ENCODE data around the gene CTNNA2.

The CTNNA2 gene

DNA sequence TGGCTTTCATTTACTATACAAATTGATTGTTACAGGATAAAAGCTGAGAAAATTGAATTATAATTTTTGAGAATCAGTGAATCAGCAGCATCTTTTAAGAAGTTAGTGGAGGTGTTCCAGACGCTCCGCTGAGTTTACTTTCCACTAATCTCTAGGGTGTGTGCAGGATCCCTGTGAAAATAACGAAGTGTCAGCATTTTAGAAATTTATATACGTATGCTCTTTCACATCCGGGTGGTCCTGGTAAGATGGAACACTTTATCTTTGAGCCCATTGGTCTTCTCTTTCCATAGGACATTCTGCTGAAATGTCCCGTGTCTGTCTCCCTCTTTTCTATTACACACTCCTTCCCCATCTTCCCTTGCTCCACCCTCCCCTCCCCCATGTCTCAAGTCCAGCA lies 1060.3 kb downstream of the CTNNA2 start:
- H3K4me3 ChIP-seq (ENCODE audit: low read depth, low read length): no peak overlapping the region
- TF ChIP-seq, protein P1, sequence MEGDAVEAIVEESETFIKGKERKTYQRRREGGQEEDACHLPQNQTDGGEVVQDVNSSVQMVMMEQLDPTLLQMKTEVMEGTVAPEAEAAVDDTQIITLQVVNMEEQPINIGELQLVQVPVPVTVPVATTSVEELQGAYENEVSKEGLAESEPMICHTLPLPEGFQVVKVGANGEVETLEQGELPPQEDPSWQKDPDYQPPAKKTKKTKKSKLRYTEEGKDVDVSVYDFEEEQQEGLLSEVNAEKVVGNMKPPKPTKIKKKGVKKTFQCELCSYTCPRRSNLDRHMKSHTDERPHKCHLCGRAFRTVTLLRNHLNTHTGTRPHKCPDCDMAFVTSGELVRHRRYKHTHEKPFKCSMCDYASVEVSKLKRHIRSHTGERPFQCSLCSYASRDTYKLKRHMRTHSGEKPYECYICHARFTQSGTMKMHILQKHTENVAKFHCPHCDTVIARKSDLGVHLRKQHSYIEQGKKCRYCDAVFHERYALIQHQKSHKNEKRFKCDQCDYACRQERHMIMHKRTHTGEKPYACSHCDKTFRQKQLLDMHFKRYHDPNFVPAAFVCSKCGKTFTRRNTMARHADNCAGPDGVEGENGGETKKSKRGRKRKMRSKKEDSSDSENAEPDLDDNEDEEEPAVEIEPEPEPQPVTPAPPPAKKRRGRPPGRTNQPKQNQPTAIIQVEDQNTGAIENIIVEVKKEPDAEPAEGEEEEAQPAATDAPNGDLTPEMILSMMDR (IDR thresholded peaks at IDR 0.05; ENCODE audit: control insufficient read depth, extremely low read depth, insufficient read depth): no peak
- DNase-seq (ENCODE audit: low read depth): no peak

DNA sequence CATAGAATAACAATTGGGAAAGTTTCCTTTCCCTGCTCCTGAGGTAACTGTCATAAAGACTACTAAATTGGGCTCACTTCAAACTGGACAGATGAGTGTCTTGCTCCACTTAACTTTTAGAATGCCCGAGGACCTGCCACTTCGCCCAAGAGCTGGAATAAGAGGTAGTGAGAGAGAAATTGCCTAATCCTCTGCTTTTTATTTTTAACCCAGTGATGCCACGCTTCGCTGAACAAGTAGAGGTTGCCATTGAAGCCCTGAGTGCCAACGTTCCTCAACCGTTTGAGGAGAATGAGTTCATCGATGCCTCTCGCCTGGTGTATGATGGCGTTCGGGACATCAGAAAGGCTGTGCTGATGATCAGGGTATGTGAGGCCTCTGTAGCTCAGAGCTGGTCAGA lies 1061.1 kb downstream of the CTNNA2 start:
- TF ChIP-seq, protein P1 (IDR thresholded peaks at IDR 0.05; ENCODE audit: control insufficient read depth, extremely low read depth, insufficient read depth): no peak
- H3K4me3 ChIP-seq (ENCODE audit: low read depth, low read length): no peak overlapping the region
- no peak for DNase-seq (ENCODE audit: low read depth)

DNA sequence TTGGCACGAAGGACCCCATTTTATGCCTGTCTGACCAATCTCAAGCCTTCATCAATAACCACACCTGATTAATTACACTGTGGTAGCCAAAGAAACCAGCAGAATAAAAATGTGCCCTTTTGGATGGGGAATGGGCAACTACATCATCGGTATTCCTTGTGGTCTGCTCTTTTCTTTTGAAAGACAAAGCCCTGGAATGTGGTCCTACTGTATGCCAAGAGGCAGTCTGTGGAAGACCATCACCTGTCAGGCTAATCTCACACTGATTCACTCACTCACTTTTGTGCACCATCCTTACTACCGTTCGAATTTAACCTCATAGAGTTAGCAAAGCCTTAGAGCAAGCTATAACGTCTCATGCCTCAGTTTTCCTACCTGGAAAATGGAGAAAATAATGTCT lies 1066.9 kb downstream of the CTNNA2 start:
- H3K4me3 ChIP-seq (ENCODE audit: low read depth, low read length): no peak overlapping the region
- DNase-seq (ENCODE audit: low read depth): no peak
- TF ChIP-seq, protein P1 (IDR thresholded peaks at IDR 0.05; ENCODE audit: control insufficient read depth, extremely low read depth, insufficient read depth): no peak

DNA sequence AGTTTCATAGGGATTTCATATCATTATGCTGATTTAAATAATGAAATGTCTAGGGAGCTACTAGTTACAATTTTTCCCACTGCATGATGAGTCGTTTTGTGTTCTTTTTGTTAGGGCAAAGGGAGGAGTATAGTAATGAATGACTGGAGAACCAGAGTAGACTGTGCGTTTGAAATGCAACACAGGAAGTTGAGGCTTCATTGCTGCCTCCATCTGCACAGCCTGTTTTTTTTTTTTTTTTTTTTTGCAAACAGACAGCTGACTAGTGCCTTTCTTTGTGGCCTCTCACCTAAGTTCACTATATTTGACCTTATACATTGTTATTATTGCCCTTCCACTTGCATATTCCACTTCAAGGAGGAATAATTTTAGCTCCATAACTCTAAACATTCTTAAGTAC lies 1078.4 kb downstream of the CTNNA2 start:
- no peak overlapping the region for H3K4me3 ChIP-seq (ENCODE audit: low read depth, low read length)
- TF ChIP-seq, protein P1 (IDR thresholded peaks at IDR 0.05; ENCODE audit: control insufficient read depth, extremely low read depth, insufficient read depth): no peak
- no peak for DNase-seq (ENCODE audit: low read depth)

DNA sequence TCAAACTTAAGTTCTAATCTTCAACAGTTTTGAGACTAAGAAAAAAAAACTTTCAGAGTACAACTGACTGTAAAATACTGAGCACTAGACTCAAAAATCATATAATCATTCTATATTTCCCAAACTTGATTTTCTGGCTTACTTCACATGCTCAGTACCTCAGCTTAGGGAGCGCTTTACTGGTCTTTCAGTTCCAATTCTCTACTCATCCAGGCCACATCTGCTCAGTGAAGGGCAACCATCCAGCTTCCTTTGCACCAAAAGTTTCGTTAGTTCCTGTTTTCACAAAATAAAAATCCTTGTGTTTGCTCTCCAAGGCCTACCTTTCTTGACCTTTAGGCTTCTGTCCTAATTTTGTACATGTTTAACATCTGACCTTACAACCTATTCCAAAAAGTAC lies 1079.3 kb downstream of the CTNNA2 start:
- no peak overlapping the region for H3K4me3 ChIP-seq (ENCODE audit: low read depth, low read length)
- no peak for DNase-seq (ENCODE audit: low read depth)
- TF ChIP-seq, protein P1 (IDR thresholded peaks at IDR 0.05; ENCODE audit: control insufficient read depth, extremely low read depth, insufficient read depth): no peak

DNA sequence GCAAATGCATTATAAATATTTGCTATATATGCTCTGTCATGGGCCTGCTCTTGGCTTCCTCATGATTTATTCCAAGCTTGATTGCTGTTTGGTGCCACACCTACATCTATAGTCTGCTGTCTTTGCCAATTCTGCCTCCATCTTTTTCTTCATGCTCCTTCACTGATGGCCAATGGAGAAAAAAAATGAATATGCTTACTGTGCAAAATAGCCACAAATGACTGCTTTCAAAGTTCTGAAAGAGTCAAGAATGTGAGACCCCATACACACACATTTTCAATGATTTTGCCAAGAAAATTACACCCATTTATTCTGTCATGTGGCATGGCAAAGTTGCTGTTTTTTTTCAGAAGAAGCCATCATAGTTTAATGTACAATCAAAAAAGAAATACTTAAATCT lies 1097.3 kb downstream of the CTNNA2 start:
- no peak for DNase-seq (ENCODE audit: low read depth)
- TF ChIP-seq, protein P1 (IDR thresholded peaks at IDR 0.05; ENCODE audit: control insufficient read depth, extremely low read depth, insufficient read depth): no peak
- H3K4me3 ChIP-seq (ENCODE audit: low read depth, low read length): no peak overlapping the region

DNA sequence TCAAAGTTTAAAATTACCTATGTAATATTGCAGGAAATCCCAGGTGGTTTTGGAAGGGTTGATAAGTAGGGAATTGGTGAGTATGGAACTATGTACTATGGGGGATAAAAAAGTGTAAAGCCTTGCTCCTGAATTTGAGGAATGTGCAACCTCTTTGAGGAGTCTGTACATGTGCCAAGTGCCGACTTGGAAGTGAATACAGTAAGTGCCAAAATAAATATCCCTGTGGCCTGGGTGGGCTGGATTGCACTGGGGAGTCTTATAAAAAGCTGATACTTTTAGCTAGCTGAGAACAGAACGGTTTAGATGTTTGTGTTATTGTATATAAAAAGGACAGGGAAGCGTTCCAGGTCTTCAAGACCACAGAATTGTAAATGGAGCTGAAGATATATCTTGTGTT lies 1108.8 kb downstream of the CTNNA2 start:
- DNase-seq (ENCODE audit: low read depth): no peak
- TF ChIP-seq, protein P1 (IDR thresholded peaks at IDR 0.05; ENCODE audit: control insufficient read depth, extremely low read depth, insufficient read depth): no peak
- H3K4me3 ChIP-seq (ENCODE audit: low read depth, low read length): no peak overlapping the region

Measured in LNCaP clone FGC (cell line).